NCI-H524 treated with DMSO at 0.1 percent for 48 hours (cell line): ENCODE data around the gene CTNS.
"Not testable (repeated sequence)": the region's sequence is repeated elsewhere in the genome, so short reads cannot be mapped to it uniquely, and the experiment has no call there.

Experiments used
- DNase-seq: peaks from one replicate; lab custom pipeline; 2025; lab: John Stamatoyannopoulos, UW

CTNS gene

DNA sequence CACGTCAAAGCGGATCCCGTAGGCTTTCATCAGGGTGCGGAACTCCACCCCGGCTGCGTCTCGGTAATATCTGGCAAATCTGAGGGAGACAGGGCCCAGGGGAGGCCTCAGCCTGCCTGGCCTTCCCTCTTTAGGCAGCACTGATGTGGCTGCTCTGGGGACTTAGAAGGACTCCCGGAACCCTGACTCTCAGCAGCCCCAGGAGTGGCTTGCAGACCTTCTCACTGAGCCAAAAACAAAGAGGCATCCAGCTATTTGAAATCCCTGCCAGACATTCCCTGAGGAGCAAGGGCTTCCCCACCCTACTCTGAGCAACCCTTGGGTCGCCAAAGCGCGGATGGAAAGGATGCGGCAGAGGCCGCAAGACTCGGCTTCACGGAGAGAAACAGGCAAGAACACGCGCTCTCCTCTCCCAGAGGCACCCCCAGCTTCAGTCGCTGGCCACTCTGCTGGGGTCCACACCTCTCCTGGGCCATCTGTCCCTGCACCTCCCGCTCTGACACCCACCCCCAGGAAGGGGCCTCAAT lies 51.5 kb downstream of the CTNS start:
- no peak for DNase-seq

DNA sequence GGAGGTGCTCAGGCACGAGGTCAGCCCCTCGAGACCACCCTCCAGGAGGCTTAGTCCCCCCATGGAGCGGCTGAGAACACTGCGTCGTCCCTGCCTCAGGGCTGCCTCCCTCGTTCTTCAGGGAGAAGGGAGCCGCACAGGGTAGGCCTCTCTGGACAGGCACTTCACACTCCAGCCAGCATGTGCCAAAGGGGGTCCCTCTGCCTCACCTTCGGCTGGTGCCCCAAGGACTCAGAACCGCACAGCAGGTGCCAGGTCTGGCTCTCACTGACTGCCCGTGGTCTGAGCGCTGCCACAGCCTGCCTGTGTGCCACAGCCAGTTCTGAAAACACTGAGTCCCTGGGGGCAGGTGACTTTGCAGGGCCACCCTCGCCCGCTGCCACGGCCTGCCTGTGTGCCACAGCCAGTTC lies 52.3 kb downstream of the CTNS start:
- no peak for DNase-seq

DNA sequence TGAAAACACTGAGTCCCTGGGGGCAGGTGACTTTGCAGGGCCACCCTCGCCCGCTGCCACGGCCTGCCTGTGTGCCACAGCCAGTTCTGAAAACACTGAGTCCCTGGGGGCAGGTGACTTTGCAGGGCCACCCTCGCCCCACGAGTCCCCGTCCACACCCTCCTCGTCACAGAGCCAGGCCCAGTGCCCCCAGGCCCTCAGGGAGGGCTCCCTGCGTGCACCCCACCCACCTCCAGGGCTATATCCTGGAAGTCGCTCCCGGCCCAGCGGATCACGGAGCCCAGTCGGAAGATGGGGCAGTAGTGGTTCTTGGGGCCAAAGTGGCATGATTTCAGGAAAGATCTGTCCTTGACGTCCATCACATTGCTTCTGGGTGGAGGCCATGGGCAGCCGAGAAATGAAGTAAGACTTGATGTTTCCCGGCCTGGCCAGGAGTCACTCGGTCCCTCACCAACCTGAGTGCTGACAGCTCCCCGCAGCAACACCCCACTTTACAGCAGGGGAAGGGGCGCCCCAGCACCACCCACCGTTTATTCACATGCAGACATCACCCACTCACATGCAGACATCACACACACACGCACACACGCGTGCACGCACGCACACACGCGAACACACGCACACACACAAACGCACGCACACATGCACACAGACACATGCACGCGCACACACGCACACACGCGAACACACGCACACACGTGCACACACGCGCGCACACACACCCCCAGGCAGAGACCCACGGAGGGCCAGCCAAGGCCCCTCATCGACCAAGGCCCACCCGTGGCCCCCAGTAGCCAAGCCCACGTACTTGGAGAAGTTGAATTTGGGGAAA lies 52.9 kb downstream of the CTNS start:
- no peak for DNase-seq

DNA sequence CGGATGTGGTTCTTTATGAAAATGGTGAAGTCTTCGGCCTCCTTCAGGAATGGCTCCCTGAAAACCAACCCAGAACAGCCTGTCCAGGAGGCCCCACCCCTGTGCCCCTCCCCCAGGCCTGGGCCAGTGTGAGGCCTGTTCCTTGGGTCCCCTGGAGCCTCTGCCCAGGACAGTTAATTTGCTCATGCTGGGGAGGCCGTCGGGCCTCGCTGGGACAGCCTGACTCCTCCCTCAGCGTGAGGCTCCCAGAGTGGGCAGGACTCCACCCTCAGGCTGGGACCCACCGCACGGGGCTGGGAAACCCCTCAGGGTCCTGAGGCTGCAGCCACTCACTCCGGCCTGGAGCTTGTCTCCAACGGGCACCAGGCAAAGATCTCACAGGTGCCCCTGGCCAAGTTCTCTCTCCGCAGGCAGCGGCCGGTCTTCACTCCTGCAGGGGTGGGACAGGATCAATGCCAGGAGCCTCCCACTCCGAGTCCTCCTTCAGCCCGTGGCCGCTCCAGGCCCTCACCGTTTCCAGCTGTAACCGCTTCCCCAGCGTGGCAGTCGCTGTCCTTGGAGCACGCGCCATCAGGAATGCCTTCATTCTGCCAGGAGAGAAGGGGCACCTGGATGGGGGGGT lies 53.6 kb downstream of the CTNS start:
- no peak for DNase-seq

DNA sequence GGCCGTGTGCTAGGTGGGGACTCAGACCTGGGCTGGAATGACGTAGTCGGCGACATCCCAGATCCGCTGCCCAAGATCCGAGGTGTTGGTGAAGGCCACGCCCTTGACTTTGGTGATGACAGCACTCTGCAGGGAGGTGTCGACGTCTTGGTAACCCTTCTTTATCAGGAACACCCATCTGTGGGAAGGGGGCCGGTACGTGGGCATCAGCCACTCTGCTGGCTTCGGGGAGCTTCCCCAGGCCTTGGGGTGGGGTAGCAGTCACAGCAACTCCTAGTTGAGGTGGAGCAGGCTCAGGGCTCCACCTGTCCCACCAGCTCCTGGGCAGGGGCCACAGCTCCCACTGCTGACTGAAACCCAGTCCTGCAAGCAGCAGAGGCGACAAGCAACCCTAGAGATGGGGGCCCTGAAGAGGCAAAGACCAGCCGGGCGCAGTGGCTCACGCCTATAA lies 55.1 kb downstream of the CTNS start:
- DNase-seq: no peak

DNA sequence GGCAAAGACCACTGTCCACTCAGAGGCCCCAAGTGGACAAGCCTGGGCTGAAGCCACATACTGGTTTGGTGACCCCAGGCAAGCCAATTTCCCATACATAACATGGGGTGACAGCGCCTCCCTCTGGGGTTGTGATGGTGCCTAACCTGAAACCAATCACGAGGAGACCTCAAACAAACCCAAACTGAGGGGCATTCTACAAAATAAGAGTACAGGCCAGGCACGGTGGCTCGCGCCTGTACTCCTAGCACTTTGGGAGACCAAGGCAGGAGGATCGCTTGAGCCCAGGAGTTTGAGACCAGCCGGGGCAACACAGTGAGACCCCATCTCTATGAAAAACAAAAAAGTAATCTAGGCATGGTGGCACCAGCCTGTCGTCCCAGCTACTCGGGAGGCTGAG lies 55.8 kb downstream of the CTNS start:
- DNase-seq: no peak

DNA sequence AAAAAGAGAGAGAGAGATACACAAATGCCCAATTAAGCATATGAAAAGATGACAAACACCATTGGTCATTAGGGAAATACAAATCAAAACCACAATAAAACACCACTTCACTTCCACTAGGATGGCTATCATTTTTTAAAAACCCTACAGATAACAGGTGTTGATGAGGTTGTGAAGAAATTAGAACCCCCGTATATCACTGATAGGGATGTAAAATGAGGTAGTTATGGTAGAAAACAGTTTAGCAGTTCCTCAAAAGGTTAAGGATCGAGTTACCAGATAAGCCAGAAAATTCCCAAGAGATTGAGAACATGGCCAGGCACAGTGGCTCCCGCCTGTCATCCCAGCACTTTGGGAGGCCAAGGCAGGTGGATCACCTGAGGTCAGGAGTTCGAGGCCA lies 56.6 kb downstream of the CTNS start:
- DNase-seq: no peak

DNA sequence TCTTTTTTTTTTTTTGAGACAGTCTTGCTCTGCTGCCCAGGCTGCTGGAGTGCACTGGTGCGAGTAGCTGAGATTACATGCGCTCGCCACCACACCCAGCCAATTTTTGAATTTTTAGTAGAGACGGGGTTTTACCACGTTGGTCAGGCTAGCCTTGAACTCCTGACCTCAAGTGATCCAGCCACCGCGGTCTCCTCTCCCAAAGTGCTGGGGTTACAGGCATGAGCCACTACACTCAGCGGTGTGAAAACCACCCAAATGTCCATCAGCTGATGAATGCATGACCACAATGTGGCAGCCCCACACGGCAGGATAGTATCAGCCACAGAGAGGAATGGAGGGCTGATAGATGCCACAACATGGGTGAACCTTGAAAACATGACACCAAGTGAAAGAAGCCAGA lies 57.3 kb downstream of the CTNS start:
- DNase-seq: no peak

DNA sequence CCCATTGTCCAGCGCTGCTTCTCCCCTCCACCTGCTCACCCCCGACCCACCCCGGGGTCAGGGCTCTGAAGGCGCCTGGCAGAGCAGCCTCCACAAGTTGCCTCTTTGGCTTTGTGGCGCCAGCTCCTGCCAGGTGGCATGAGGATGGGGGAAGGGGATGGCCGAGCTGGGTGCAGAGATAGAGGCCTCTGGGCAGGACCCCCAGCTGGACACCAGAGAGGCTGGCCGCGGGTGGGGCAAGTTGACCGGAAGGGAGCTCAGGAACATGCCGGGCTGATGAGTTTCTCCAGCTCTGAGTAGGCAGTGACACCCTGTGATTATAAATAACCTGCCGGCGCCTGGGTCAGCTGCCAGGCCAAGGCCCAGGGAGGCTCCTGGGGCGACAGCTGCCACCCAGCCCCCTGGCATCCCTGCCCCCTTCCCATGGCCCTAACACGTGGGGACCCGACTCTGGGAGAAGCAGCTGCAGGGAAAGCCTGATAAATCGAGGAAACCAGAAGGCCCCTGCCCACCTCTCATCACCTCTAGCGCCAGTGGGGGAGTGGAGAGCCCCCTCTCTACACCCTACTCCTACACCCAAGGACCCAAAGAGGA lies 58.7 kb downstream of the CTNS start:
- DNase-seq: no peak

DNA sequence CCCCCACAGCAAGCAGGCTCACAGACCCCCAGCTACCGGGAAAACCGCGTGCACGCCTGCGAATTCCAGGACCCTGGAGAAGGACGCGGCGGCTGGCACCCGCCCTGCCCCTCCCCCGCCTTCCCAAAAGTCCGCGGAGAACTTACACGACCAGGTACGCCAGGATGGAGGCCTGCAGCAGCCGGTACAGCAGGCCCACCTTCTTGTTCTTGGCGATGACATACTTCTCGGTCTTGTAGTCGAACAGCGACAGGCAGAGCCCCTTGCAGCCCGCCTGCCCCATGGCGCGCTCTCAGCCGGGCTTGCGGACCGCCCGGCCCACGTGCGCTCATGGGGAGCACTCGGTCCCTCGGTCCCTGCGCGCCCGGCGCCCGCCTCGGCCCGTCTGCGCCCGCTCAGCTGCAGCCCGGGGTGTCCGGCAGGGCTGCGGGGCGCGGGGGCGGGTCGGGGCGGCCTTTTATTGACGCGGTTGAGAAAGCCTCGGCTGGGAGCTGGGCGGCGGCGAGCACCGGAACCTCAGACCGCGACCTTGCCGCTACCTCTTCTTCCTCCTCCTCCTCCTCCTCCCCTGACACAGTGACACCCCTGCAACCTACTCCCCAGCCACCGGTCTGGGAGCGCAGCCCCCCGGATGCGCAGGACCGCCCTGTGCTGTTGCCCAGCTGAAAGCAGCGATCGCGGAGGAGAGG lies 59.3 kb downstream of the CTNS start, which contains the start of gene P2RX5:
TSS of gene P2RX5 (minus strand) at position 433 of the 689 bp plus-strand sequence. CDS start at position 283, 150 bp downstream.
- DNase-seq: no peak

DNA sequence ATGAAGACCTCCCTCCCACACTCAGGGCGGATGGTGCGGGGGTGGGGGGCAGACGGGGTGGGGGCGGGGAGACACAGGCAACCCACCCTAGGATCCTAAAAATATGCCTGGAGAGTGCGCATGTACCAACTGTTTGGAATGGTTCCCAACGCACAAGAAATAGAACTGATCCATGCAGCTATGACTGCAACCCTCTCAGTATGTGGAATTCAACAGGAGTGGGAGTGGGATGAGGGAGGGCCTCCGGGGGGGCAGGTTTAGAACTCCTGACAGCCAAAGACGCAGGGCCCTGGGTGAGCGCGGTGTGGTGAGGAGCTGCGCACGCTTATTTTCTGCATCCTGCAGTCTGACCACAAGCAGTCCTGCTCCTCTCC lies 60.5 kb downstream of the CTNS start:
- DNase-seq: no peak

DNA sequence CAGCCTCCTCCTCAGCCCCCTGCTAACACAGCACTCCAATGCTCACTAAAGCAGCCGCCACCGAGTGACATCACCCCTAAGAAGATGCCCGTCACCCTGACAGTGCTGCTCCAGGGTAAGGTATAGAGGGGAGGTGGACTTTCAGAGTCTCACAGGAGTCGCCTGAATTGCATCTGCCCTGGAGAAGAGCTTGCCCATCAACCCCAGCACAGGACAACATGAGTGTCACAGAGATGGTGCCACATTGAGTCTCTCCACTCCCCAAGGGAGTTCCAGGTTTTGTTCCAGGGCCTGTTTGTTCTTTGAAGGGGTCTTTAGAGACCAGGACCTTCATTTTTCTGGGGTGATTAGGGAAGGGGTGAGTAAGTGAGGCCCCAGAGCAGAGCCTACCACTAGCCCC lies 61.6 kb downstream of the CTNS start:
- DNase-seq: no peak

DNA sequence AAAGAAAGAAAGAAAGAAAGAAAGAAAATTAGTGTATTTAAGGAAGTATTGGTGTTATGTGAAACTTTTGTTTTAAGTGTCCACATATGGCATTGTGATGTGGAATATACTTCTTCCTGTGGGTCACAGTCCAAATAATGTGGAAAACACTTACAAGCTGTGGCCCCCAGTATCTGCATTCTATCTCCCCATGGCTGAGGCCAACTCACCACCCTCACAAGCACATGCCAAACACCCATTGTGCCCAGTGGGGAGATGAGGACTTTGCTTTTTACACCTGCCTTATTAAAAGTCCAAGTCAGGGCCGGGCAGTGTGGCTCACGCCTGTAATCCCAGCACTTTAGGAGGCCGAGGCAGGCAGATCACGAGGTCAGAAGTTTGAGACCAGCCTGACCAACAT lies 63.4 kb downstream of the CTNS start:
- no peak for DNase-seq

DNA sequence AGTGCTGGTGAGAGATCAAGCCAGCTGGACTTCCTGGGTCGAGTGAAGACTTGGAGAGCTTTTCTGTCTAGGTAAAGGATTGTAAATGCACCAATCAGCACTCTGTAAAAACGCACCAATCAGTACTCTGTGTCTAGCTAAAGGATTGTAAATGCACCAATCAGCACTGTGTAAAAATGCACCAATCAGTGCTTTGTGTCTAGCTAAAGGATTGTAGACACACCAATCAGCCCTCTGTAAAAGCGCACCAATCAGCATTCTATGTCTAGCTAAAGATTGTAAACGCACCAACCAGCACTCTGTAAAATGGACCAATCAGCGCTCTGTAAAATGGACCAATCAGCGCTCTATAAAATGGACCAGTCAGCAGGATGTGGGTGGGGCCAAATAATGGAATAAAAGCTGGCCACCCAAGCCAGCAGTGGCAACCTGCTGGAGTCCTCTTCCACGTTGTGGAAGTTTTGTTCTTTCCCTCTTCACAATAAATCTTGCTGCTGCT lies 65.5 kb downstream of the CTNS start:
- DNase-seq: not testable (repeated sequence)

DNA sequence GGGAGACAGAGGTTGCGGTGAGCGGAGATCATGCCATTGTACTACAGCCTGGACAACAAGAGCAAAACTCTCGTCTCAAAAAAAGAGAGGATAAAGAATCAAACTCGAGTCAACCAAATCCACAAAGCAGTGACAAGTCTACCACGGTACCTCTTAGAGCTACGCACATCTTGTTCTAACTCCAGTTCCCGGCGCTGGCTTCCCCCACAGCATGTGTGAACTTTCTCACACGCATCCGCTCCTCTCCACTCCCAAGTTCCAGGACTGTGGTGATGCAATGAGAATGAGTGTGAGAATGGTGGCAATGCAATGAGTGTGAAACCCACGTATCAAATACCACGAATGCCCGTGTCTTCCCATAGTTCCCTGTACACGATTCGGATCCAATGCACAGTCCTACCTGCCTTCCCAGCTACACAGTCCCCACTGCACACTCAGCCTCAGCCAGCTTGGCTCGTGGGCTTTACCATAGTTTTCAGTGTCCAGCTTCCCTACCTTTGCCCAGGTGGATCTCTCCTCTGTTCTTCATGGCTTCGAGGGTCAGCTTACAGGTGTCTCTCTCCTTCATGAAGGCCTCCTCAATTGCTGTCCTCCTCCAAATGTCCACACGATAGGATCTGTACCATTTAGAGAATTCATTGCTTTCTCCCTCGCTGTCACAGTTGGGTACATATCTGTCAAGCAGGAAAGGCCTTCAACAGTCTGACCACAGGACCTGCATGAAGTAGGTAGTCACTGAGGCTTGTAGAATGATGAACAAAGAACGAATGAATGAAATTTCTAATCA lies 68.6 kb downstream of the CTNS start:
- DNase-seq: no peak

DNA sequence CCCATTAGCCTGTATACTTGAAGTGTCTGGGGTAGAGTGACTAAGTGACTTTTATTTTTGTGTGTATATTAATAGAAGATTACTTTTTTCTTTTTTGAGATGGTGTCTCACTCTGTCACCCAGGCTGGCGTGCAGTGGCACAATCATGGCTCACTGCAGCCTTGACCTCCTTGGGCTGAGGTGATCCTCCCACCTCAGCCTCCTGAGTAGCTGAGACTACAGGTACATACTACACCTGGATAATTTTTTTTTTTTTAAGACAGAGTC lies 69.1 kb downstream of the CTNS start:
- DNase-seq: not testable (repeated sequence)

DNA sequence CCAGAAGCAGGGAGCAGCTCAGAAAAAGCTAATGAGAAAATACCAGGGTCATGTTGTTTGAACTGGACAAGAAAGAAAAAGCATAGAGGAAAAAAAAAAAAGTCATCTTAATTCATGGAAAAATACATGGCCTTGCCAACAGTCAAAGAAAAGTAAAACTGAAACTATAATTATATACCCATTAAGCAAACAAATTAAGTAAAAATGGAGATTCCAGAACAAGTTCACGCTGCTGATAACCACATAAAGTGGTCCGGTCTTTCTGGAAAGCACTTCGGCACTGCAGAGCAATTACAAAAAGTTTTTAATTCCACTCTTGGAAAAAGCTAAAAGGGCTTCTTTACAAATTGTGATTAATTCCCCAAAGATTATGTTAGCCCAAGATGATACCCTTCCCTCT lies 71.8 kb downstream of the CTNS start:
- DNase-seq: no peak

DNA sequence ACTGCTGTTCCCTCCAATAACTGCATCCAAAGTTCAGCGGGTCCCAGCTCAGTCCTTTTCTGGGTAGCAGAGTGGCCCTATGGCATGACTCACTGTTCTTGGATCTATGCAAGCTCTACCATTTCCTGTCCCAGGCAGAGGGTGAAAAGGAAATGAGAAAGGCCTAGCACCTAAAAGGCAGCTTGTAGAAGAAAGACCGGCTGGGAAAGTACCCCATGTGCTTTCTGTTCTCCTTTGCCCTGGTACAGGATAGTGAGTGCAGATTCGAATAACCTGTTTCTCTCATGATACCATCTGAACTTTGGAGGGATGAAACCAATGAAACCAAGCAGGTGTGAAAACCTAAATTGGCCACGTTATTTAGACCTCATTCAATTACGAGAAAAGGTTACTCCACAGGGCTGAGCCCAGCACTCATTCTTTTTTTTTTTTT lies 74.4 kb downstream of the CTNS start:
- DNase-seq: no peak
